Islet of Langerhans (tissue), 1 donor: ENCODE results near the gene PIGT.

Experiments used
- FAIRE-seq: peaks from one replicate; lab custom pipeline; 2011; peaks lifted over from hg19 to GRCh38; lab: Jason Lieb, UNC

The PIGT gene

DNA sequence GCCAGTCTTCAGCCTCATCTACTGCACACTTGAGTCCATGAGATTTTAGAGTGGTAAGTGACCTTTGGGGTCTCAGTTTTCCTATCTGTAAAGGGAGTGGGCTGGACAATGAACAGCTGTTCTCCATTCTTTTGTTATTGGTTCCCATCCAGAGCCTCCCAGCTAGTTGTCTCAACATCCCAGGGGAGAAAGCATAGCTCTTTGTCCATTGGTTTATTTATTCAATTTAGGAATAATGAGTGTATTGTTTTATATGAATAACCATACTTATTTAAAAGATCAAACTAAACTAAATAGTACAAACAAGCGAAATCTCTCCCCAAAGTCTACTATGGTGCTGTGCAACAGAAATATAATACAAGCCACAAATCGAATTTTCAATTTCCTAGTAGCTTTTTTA lies 13.7 kb downstream of the PIGT start:
- FAIRE-seq, result no peak

DNA sequence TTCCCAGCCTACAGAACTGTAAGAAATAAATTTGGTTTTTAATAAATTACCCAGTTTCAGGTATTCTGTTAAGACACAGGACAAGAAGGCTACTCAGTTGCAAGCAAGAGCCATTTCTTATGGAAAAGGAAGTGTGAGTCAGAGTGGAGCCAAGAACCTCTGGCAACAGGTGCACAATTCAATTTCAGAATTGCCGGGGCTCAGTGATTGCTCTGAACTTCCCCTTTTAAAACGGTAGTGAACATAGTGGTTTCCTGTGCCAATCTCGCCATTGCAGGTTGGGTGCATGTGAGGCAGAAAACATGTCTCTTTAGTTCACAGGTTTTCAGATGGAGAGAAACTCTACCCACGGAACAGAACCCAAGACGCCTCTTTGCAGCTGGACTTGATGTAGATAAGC lies 16.4 kb downstream of the PIGT start:
- FAIRE-seq, result no peak

GRCh38 chr20:45433316-45433715 lies 17.4 kb downstream of the PIGT start:
- FAIRE-seq, result no peak

- FAIRE-seq, result no peak
Observed at GRCh38 chr20:45433976-45434375, 18.0 kb downstream of the PIGT start.

GRCh38 chr20:45436732-45437485 lies 21.0 kb downstream of the PIGT start:
- FAIRE-seq, result no peak

- no peak for FAIRE-seq
Observed at GRCh38 chr20:45440424-45440823, 24.5 kb downstream of the PIGT start.

GRCh38 chr20:45440891-45441685 lies 25.1 kb downstream of the PIGT start:
- FAIRE-seq, result no peak

DNA sequence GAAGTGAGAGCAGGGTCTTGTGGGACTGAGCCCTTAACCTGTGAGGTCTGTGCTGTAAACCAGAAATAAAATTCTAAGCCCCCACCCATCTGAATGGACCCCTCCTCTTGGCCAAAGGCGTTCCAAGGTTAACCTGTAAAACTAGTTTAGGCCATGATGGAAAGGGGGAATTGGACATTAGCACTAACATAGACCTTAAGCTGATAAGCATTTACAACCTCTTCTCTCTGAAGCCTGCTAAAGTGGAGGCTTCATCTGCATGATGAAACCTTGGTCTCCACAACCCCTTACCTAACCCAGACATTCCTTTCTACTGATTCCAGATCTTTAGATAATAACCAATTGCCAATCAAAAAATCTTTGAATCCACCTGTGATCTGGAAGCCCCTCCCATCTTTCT lies 25.8 kb downstream of the PIGT start:
- FAIRE-seq, result no peak

GRCh38 chr20:45444050-45444449 lies 28.1 kb downstream of the PIGT start:
- no peak for FAIRE-seq

DNA sequence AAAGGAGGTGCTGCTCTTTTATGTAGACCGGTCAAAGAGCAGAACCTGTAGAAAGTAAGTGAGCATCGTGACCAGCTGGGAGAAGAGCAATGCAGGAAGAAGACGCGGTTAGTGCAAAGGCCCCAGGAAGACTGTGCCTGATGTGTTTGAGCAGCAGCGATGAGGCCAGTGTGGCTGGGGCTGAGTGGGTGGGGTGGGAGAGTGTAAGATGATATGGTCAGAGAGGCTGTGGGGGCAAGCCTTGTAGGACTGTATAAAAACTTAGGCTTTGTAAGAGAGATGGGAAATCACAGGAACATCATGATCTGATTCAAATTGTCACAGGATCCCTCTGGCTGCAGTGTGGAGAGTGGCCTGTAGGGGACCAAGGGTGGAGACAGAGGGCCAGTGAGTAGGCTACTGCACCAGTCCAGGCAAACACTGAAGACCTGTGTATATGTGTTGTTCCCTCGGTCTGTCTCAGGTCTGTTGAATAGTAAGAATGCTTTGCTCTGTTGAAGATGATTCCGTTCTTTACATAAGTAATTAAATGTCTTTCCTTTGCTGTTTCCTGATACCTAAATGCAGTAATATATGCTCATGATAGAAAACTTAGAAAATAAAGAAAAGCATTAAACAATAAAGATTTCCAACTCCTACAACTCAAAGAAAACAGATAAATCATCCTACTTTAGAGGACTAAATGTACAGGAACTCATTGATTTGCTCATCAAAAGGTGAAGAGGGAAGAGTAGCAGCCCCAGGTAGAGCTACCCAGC lies 30.0 kb downstream of the PIGT start:
- FAIRE-seq, result no peak

GRCh38 chr20:45448270-45448669 lies 32.3 kb downstream of the PIGT start:
- FAIRE-seq, result no peak

DNA sequence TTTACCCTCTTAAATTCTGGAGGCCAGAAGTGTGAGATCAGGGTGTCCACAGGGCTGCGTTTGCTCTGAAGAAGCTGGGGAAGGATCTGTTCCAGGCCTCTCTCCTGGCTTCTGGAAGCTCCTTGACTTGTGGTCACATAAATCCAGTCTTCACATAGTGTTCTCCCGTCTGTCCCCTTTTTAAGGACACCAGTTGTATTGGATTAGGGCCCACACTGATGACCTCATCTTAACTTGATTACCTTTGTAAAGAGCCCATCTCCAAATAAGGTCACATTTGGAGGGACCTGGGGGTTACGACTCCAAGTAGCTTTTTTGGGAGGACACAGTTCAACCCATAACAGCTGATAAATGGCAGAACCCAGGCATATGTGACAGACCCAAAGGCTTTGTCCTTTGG lies 33.6 kb downstream of the PIGT start:
- FAIRE-seq, result no peak

DNA sequence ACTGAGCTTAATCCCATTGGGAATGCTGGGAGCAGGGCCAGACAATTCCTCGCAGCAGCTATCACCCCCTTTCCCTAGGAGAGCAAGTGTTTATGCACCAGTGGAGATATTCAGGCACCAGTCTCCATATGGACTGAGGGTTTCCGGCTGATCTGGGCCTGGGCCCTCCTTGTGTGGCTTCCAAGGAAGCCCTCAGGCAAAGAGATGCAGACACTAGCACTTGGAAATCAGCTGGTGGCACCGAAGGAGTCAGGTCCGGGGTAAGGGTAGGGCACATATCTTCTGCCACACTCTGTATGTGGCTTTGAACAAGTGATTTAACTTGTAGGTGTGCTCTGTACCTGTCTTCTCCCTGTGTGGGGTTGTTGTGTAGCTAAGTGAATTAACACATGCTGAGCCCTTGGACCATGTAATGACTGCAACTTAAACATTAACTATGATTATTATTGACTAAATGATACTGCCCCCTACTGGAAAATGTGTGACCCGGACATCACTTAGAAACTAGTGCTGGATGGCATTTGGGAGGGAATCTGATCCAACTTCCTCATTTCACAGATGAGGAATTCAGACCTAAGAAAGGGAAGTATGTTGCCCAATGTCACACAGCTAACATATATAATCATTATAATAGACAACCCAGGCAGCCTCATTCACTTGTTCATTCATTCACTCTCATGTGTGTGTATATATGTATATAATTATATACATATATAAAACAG lies 34.3 kb downstream of the PIGT start:
- FAIRE-seq, result no peak

DNA sequence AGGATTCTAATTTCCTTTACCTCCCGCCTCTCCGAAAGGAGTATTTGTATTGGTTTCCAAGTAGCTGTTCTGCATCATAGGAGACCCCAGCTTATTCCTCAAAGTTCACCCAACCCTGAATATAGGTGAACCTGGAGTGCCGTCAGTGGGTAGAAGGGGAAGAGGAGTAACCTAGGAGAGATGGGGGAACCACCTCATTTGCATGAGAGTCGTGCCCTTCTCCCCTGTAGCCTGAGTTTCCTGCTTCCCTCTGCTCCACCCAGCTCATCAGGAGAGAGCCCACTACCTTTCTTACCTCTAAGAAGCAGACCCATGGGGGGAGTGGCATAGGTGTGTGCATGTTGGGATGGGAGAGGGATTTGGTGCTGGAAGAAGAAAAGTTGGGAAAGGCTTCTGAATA lies 36.3 kb downstream of the PIGT start:
- no peak for FAIRE-seq

DNA sequence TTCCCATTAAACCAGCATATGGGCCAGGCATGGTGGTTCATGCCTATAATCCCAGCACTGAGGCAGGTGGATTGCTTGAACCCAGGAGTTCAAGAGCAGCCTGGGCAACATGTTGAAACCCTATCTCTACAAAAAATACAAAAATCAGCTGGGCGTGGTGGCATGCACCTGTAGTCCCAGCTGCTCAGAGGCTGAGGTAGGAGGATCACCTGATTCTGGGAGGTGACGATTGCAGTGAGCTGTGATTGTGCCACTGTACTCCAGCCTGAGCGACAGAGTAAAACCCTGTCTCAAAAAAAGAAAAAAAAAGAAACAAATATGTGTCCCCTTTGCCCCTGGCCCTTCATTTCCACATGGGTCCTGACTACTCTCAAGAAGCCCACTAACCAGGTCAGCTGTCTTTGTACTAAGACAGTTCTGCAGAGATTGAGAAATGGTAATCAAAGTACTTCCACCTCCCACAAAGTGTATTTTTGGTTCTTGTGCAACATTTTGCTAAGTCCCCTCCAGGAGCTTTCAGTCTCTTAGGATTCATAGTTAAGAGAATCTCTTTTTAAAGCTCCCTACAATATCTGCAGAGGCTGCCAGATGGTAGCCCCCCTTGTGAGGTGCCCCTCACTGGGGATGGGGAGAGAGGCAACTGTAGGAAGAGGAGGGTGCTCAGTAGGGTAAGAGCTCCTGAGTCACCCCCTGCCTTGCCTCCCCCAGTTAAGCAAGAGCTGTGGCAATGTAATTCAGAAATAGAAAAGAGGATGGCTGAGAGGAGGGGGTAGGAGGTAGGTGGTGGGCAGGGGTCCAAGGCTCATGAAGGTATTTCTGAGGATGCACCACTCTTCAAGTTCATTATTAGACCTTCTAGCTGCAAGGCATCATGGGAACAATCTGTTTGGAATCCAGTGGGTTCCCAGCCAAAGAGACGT lies 37.1 kb downstream of the PIGT start:
- FAIRE-seq, result no peak

DNA sequence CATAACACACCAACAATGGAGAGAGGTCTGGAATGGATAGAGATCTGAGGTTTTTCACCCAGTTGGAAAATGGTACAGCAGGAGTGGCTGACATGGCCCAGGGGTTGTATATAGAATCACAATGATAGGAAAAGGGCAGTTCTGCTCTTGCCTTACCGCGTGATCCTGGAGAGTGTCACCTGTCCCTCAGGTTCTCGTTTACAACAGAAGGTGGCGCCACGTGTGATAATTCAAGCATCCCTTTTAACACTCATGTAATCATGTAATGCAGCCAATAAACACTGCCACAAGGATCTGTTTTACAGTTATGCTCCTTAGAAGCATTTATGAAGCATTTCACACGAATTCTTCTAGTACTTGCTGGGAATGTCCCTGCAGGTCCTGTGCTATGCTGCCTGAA lies 40.7 kb downstream of the PIGT start:
- FAIRE-seq, result no peak

- no peak for FAIRE-seq
Observed at GRCh38 chr20:45459606-45460005, 43.7 kb downstream of the PIGT start.

GRCh38 chr20:45461225-45461624 lies 45.3 kb downstream of the PIGT start:
- no peak for FAIRE-seq

DNA sequence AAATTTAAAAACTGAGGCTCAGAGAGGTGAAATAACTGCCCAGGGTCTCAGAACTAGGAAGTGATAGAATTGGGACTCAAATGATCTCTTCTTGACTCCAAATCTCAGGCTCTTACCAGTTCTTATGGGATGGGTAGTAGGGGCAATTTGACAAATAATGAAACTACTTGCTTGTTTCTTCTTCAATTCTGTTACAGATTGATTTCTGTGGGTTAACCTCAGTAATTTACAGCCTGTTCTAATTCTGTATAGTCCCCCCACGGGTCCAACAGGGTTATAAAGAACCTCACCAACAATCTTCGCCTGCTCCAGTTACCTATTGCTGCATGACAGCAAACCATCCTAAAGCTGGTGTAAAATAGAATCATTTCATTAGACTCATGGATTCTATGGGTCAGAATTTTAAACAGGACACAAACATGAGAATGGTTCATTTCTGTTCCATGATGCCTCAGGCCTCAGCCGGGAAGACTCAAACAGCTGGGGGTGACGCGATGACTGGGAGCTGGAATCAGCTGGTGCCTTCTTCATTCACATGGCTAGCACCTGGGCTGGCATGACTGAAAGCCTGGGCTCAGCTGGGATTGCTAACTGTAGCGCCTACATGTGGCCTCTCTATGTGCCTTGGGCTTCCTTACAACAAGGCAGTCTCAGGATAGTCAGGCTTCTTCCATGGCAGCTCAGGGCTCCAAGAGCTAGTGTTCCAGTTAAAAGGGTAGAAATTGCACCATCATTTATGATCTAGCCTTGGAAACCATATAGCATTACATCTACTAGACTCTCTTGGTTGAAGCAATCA lies 47.0 kb downstream of the PIGT start:
- no peak for FAIRE-seq

- FAIRE-seq, result no peak
Observed at GRCh38 chr20:45463709-45464108, 47.8 kb downstream of the PIGT start.
